Skin epidermis (tissue), 12 donors: Measurements from ENCODE around the gene HPSE2.

Experiments used
- H3K27ac ChIP-seq, 21 experiments: fragments of 200-600 bp; sonication (generic) in 11 of 21; one replicate each; pipeline ENCODE4 v1.5.0; 2020; ENCODE audit warnings: mild to moderate bottlenecking in 3 of 21, inconsistent platforms in 2 of 21, moderate library complexity in 2 of 21
- H3K4me3 ChIP-seq, 7 experiments: fragments of 200-600 bp; sonication (generic) in 2 of 7; one replicate each; pipeline ENCODE4 v1.5.0; 2020; ENCODE audit warnings: inconsistent platforms in 2 of 7, mild to moderate bottlenecking in 2 of 7, moderate library complexity in 1 of 7

The HPSE2 gene

DNA sequence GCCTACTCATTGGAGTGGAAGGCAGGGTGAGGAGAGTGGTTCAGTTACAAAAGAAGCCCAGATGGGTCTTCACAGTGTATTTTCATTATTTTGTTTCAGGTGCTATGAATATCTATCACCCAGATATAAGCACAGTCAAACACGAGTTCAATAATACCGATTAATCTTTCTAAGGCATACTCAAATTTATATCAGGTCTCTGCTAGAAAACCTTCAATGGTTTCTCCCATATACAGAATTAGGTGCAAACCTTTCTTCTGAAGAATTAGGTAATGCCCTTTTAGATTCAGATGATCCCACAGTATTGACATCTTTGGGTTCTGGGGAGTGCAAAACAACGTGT lies 774.2 kb downstream of the HPSE2 start:
- H3K4me3 ChIP-seq = no peak overlapping the region
- H3K27ac ChIP-seq = no peak overlapping the region

DNA sequence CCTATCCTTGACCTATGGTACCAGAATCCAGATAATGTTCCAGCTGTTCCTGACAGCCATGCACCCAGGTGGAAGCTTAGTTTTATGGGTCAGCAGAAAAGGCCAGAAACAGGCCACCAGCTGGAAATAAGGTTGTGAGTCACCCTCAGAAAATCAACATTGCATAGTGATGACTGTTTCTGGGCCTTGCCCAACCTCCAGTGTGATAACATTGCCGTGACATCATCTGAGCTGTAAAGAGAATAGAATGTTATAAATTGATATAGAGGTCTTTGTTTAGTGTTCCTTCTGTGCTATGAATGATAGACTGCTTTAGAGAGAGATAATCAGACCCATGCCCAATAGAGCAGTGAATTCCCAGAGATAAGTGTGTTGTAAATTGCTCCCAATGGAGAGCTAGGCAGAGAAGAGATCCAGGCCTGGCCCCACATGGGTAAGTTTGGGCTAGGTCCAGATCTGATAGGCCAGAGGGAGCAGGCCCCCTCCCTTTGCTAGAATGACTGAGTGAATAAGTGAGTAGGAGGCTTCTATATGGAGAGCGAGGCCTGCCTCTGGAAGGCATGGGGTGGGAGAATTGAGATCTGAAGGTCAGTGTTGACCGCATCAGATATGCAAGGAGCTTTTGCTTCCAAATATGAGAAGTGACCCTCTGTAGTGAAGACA lies 774.7 kb downstream of the HPSE2 start:
- Histone ChIP-seq H3K27ac (no peak overlapping the region), H3K4me3 (no peak overlapping the region)

DNA sequence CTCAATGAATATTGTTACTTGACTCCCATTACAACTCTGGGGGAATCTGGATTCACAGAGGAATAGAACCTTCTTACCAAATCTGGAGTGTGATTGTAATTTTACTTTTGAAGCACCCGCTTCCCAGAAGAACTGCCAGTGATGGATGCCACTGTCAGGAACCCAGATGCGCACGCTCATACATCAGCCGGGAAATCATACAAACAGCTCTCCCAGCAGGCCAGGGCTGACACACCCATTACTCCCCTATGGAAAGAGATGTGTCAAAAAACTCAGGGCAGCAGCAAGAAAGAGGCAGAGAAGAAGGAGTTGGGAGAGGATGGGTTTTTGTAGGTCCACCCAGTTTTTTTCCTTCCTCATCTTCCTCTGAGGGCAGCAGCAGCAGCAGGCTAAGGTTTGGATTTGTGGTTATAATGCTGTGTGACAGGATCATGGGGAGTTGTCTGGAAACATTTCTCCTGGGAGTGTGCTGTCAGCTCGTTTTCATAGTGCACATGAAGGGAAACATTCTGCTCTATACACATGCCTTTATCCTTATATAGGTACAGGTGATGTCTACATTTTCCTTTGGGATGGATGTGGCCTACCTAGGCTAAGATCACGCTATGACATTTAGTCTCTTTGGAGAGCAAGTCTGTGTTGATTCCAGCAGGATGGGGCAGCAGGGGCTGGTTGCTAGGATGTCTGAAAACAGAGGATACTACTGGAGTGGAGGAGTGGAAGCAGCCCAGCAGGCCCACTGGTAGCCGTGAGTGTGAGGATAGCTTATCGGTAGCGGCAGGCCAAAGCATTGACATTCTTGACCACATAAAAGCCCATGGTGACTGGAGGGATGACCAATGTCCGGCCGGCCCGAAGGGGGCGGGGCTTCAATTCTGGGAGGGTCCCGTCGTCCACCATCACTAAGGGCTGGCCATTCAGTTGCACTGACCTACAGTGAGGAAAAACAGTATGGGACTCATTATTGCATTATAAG lies 776.6 kb downstream of the HPSE2 start:
- Histone ChIP-seq H3K4me3 (no peak overlapping the region), H3K27ac (no peak overlapping the region)

DNA sequence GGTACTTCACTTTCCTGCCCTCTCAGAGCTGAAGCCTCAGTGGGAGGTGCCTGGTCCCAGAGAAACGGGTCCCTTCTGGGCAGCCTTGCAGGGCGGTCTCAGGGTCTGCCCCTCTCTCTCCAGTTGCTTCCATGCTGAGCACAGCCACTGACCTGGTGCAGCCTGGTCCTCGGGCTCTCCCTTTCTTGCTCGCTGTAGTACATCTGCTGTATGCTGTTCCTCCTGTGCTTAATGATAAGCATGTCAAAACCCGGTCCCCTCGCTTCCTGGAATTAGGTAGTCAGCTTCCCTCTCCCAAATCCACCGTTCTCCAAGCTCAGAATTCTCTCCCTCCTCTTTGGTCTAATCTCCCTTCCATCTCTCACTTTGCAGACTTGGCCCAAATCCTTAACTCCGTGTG lies 777.9 kb downstream of the HPSE2 start:
- no peak overlapping the region for H3K27ac ChIP-seq
- no peak overlapping the region for H3K4me3 ChIP-seq

DNA sequence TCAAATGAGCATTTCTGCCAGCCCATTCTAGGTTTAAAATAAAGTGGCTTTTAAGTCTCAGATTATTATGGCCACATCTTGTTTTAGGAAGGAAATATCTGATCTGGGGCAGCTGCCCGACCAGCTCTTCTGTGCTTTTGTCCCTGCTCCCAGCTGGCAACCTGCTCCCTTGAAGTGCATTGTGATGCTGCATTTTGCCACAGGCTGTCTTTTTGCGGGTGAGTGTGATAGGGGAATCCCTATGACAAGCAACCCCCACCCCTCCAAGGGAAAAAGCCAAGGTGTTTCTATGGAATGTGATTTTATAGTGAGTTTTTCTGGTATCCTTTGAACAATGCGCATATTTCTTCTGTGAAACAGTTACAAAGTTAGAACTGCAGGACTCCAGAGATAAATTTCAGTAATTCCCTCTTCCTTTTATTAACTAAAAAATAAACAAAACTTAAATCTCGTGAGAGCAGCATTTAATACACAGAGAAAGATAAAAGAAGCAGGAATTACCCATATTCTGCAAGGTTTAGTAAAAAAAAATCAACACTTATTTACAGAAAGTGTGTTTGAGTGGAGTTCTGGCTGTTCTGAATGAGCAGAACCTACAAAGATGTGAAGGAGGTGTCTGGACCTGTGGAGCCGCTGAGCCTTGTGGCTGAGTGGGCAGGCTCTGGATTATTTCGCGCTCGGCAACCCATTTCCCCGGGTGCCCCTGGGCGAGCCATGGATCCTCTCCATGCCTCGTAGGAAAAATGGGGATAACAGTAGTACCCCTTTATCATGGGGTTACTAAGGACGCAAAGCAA lies 778.8 kb downstream of the HPSE2 start:
- no peak overlapping the region for H3K27ac ChIP-seq
- H3K4me3 ChIP-seq = no peak overlapping the region

DNA sequence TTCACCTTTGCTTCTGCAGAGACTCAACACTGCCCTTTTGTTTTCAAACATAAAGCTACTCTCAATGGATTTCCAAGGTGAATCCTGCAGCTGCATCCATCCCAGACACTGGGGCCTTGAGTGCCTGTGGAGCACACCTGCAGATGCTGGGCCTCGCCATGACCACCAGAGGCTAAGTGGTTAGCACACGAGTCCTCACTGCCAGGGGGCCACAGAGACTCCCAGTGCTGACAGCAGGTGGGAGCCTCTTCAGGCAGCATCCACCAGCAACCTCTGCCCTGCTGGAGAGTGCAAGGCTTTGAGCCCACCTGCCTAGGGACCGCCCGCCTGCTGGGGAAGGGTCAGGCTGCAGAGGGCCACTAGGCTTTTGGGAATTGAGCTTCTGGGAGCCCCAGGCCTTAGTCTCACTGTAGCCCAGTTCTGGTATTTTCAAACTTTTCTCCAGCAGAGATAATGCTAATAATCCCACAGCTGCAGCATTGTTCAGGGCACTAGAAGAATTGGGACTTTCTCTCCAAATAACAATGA lies 779.5 kb downstream of the HPSE2 start:
- H3K27ac ChIP-seq = no peak overlapping the region

DNA sequence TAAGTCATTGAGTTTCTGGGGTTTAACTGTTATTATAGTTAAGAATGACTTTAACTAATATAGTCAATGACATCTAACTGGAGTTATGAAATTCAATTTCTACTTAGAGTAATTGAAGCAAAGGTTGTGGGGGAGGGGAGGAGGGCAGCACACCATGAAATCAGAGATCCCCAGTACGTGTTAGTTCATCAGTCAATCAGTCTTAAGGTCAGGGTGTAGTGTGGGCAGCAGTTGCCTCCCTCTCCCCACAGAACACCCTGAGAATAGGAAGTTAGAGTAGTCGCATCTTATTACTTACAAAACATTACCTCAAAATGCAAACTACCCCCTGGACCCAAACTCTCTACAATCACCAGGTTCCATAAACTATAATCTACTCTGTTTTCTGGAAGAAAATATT lies 781.9 kb downstream of the HPSE2 start:
- H3K27ac ChIP-seq = no peak overlapping the region

More for the DNA sequence above, 779.5 kb downstream of the HPSE2 start:
- no peak overlapping the region for H3K4me3 ChIP-seq

DNA sequence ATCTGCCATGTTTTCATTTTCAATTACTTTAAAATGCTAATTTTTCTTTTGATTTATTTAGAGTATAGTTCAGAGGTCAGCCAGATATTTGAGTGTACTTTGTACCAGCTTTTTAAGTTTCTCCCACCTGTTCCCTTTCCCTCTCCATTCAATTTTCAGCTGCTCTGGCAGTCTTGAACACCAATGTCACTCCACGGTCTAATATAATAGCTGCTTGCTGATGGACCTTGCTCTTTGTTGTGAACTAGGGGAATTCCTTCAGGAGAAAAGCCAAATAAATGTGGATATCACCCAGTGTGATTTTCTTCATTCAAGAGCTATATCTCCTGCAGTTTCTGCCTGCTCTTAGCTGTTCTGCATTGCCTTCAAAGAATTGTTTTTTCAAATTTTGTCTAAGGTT lies 785.0 kb downstream of the HPSE2 start:
- no peak overlapping the region for H3K27ac ChIP-seq

More for the DNA sequence above, 781.9 kb downstream of the HPSE2 start:
- no peak overlapping the region for H3K4me3 ChIP-seq

DNA sequence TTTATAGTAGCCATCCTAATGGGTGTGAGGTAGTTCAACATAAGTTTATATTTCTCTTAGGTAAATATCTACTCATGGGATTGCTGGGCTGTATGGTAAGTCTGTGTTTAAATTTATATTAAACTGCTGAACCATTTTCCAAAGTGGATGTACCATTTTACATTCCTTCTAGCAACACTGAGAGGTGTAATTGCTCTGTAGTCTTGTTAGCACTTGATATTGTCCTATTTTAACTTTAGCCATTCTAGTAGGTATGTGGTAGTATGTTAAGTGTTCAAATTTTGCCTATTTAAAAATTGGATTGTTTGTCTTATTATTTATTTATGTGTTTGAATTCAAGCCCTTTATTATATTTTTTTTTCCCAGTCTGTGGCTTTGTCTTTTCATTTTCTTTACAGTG lies 786.4 kb downstream of the HPSE2 start:
- Histone ChIP-seq H3K27ac (no peak overlapping the region), H3K4me3 (no peak overlapping the region)

More for the DNA sequence above, 785.0 kb downstream of the HPSE2 start:
- no peak overlapping the region for H3K4me3 ChIP-seq

DNA sequence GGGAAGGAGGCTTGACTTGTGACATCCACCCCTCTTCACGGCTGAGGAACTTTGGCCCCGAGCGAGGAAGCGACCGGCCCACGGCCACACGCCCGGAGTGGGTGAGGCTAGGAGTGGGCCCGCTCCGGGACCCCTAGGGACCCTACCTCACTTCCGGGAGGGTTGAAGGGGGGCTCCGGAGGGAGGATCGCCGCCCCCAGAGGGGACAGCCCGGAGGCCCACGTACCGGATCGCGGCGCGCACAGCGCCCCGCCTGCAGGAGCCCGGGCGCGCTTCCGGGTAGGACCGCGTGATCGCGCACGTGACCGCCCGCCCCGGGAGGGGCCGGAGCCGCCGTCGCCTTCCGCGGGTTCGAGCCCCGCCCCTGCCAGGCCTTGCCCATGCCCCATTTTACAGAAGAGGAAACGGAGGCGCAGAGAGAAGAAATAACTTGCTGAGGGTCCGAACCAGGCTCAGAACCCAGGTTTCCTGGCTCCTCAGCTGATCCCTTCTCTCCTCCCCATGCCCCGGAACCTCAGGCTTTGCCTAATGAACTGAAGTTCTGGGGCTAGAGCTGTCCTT lies 788.9 kb downstream of the HPSE2 start, which contains the start of gene HPS1:
Gene HPS1, minus strand, starts transcription at position 275 of the 561 bp plus-strand sequence. CDS start 3,695 bp downstream, outside the sequence.
- H3K4me3 ChIP-seq = peak within 1 kb of the TSS; percentile 64 to 93 (median 78)

DNA sequence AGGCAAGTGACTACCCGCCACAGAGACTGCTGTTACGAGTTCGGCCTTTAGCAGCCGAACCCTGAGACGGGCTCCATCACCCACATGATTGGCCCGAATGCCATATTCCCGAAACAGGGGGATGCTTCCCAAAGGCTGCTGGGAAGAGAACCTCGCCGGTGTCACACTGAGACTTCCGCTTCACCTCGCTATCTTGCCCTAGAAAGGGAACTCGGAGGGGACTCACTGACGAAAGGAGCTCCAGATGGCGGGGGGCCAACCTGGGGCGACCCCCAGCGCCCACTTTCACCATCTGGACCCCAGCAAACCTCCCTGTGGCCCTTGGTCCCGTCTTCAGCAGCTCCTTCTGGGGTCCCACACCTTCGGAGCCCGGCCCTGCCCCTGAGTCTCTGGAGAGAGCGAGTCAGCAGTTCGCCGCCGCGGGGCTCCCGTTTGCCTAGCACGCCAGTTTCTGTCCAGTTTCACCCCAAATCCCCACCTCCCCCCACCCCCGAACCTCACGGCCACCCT lies 789.4 kb downstream of the HPSE2 start:
- peak overlapping the region; percentile 60 to 98 (median 90) for H3K27ac ChIP-seq
- H3K4me3 ChIP-seq = peak overlapping the region; percentile 64 to 93 (median 78)

More for the DNA sequence above, 788.9 kb downstream of the HPSE2 start, which contains the start of gene HPS1:
- H3K27ac ChIP-seq = peak within 1 kb of the TSS; percentile 60 to 98 (median 90)

DNA sequence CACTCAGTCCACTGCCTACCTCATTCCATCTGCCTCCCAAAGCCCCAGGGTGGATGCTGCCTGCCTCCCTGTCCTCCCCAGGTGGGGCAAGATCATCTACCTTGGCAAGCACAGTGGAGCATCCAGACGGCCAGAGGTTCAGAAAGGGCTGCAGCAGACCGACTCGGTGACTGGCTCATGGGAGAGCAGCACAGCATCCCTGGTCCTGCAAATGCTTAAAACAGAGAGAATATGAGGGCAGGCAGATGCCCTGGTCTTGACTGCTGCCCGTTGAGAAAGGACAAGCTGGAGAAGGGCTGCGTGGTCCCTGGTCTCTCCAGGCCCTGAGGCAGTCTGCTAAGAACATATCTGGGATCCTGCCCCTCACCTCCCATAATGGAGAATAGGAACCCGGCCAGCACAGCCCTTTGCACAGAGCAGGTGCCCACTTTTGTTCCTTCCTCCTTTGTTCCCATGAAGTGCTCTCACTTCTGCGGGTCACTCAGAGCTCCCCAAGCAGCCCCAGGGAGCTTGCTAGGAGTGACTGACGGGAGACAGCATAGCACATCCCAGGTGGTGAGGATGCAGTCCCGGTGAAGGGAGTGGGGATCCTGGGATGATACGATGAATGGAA lies 790.3 kb downstream of the HPSE2 start:
- peak overlapping the region in 4 of 7 experiments; percentile 64 to 93 (median 72) for H3K4me3 ChIP-seq
- H3K27ac ChIP-seq = peak overlapping the region in 9 of 21 experiments; percentile 85 to 98 (median 95)

DNA sequence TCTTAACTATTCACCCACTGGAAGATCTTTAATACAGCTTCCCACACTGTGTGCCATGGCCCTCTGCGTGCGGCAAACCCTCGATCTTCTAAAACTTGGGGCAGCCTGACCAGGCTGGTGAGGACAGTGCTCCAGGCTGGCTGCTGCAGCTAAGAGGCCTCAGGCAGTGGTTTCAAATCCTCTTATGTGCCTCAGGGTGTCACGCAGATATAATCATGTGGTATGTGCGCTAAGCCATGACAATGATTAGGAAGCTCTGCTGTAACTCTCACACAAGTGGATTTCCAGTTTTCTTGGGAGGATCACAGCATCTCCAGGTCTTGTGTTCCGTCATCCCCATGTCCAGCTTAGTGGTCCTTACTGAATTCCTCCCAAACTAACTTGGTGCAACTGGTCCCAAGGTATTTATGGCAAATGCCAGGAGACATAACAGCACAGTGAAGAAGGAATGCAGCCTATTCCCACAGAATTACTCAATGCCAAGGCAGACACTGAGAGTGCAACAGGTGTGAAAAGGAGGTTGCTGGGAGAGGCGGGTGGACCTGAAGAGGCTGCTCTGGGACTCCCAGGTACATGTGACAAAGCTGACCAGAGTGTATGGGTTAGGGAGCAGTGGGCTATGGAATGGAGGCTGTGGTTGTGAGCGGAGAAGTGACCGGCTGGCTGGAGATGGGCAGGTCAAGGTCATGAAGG lies 791.2 kb downstream of the HPSE2 start:
- no peak overlapping the region for H3K4me3 ChIP-seq
- peak overlapping the region in 1 of 21 experiments; percentile 97 for H3K27ac ChIP-seq

DNA sequence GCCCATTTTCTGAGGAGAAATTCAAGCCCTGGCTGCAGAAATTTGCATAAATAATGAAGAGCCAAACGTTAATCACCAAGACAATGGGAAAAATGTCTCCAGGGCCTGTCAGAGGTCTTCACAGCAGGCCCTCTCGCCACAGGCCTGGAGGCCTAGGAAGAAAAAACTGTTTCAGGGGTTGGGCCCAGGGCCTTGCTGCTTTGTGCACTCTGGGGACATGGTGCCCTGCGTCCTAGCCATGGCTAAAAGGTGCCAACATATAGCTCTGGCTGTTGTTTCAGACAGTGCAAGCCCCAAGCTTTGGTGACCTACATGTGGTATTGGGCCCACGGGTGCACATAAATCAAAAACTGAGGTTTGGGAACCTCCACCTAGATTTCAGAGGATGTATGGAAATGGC lies 796.9 kb downstream of the HPSE2 start:
- H3K27ac ChIP-seq = no peak overlapping the region
- H3K4me3 ChIP-seq = no peak overlapping the region

DNA sequence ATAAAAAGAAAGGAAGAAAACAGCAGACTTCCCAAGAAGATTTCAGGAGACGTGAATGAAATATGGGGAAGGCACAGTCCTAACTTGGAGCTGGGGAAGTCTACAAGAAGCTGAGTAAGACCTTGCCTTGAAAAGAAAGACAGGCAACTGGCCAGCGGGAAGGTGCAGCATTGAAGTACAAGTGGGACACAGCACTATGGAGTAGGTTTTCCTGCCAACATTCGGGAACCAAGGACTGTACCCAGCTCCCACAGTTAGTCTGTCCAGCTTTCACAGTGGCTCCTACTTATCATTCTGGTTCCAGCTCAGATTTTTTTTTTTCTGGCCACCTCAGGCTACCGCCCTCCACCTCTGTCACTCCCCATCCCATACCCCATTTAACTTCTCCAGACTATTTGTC lies 798.9 kb downstream of the HPSE2 start:
- Histone ChIP-seq H3K27ac (no peak overlapping the region), H3K4me3 (no peak overlapping the region)

DNA sequence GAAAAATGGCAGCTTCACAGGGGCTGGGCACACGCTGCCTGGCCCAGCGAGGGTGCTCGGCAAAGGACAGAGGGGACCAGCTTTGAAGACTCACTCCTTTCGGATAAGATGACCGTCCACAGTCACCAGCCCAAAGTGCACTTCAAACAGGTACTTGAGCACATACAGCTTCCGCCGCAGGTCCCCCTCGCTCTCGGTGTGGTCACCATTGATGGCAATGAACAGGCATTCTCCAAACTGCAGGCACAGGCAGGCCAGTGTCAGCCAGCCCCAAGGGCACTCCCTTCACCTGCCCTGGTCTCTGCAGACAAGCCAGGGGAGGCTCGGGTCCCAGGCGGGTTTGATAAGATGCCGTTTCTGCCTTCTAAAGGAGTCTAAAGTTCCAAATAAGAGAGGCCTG lies 800.5 kb downstream of the HPSE2 start:
- Histone ChIP-seq H3K27ac (no peak overlapping the region), H3K4me3 (no peak overlapping the region)

DNA sequence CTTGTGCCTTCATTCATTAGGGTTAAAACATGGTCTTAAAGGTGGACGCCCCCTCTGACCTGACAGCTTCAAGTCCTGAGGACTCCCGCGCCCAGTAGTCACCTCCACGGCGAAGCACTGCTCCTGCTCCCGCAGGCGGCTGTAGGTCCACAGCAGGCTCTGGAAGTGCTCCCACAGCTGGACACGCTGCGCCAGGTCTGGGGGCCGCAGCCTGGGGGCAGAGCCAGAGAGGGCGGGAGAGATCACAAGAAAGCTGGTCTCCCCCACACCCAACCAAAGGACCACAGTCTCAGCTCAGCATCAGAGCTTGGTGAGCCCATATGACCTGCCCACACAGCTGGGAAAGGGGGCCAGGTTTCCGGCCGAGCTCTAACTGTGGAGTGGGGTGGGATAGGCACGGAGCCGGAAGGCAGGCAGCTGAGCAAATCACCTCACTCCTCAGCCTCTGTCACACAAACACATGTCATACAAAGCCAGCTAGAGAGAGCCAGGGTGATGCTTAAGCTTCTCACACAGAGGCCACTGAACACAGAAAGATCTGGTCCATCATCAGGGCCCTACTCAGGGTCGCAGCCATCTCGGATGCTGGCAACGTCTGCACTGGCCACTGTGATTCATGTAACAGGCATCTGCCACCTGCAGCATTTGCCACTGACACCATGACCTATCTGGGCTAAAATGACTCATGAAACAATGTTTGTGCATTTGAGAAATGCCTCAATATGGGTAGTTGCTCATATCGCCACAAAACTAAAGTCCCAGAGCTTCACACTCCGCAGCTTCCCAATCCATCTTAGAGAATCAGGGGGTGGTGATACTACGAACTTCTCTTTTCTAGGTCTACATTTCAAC lies 801.5 kb downstream of the HPSE2 start:
- Histone ChIP-seq H3K27ac (no peak overlapping the region), H3K4me3 (no peak overlapping the region)
